ENCODE measurements around the gene NOS3. TPM values are rescaled to one million over a fixed set of nuclear protein-coding genes. Genes with fewer than 3 reads are reported as not detected.

Gene NOS3
- total and polyA plus RNA-seq, 2 of the 13 experiments (the other 11 are each of a cell fraction or from before 2014, with no cell fraction given): 3.7 to 7.5 TPM

GRCh38 chr7:150941351-150942000, 49.3 kb upstream of the NOS3 start:
- 25% methylated on average over 15 of the region's 15 CpGs for WGBS (ENCODE audit: low lambda C conversion rate)
- no peak overlapping the region for H3K4me2 ChIP-seq (ENCODE audit: low read depth, low read length)
- no peaks in the 10 kb centered on the region for H3K9me3 ChIP-seq (ENCODE audit: low read length)
- FAIRE-seq (no peak), ATAC-seq (no peak), DNase-seq (ENCODE audit: low spot score) (no peak)
- H3K27ac ChIP-seq (ENCODE audit: extremely low read length, insufficient read depth, low read length): no peak overlapping the region
- no peaks in the 10 kb centered on the region for H3K79me2 ChIP-seq (ENCODE audit: insufficient read depth, low read length)
- no TSS peak for BruUV-seq (replicated peaks)
- H4K20me1 ChIP-seq (ENCODE audit: insufficient read depth, low read length): no peaks in the 10 kb centered on the region
- H3K4me1 ChIP-seq (ENCODE audit: insufficient read depth, low read length): no peaks in the 10 kb centered on the region
- peaks cover 6 to 63% of the 10 kb centered on the region in 2 experiments; a peak in 4 of 5 replicates for H3K27me3 ChIP-seq (ENCODE audit: control insufficient read depth in 1 of 2, insufficient read depth in 2 of 2, low read length in 2 of 2)
- TF ChIP-seq TRIM24 (CRISPR knock-in tag; IDR thresholded peaks at IDR 0.05): no peak
- no peak for TF ChIP-seq SMC3 (IDR thresholded peaks at IDR 0.05; ENCODE audit: low read length)
- TF ChIP-seq NR1H2 (CRISPR knock-in tag; IDR thresholded peaks at IDR 0.05; ENCODE audit: borderline replicate concordance, low read depth): no peak
- TF ChIP-seq ZNF749 (CRISPR knock-in tag; IDR thresholded peaks at IDR 0.05; ENCODE audit: borderline replicate concordance): no peak
- no peak for TF ChIP-seq RNF2 (conservative IDR thresholded peaks at IDR 0.05; ENCODE audit: low read depth)
- TF ChIP-seq, protein P1, sequence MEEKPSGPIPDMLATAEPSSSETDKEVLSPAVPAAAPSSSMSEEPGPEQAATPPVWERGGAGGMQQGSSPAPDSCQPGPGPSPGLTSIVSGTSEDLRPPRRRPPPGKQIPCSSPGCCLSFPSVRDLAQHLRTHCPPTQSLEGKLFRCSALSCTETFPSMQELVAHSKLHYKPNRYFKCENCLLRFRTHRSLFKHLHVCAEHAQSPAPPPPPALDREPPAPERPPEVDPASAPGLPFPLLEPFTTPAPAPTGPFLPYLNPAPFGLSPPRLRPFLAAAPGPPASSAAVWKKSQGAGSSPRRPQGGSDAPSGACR (CRISPR knock-in tag; IDR thresholded peaks at IDR 0.05): no peak
- no peak for TF ChIP-seq GATA4 (IDR thresholded peaks at IDR 0.05; ENCODE audit: borderline replicate concordance, low read depth)
- TF ChIP-seq IRX3 (CRISPR knock-in tag; IDR thresholded peaks at IDR 0.05; ENCODE audit: borderline replicate concordance, low read depth): no peak
- no peak for TF ChIP-seq ZNF670 (CRISPR knock-in tag; IDR thresholded peaks at IDR 0.05; ENCODE audit: borderline replicate concordance)
- no peak for TF ChIP-seq ZKSCAN8 (CRISPR knock-in tag; IDR thresholded peaks at IDR 0.05; ENCODE audit: borderline replicate concordance)
- no peak for TF ChIP-seq TOPORS (CRISPR knock-in tag; IDR thresholded peaks at IDR 0.05)
- TF ChIP-seq ZNF543 (CRISPR knock-in tag; IDR thresholded peaks at IDR 0.05): no peak
- intact Hi-C loops (cut with micrococcal nuclease; ENCODE audit: unreplicated experiment): no loop called here
- no peak overlapping the region for H3K4me3 ChIP-seq (replicated peaks in 1 of 3; ENCODE audit: insufficient read depth in 1 of 3, low read depth in 2 of 3, low read length in 3 of 3)
- CTCF ChIA-PET (ENCODE audit: low intra/inter-chr PET ratio, low total read pairs): no interaction called here
- POLR2A ChIA-PET: no interaction called here
- in situ Hi-C loops (cut with HindIII; ENCODE audit: extremely low pct_ligation_motif_present, low pct_unique_long_range_greater_than_20kb): no loop called here
- H3K36me3 ChIP-seq (replicated peaks in 1 of 2; ENCODE audit: control insufficient read depth in 1 of 2, insufficient read depth in 2 of 2, low read length in 2 of 2): no peaks in the 10 kb centered on the region
- H2AFZ ChIP-seq (ENCODE audit: low read length): no peak overlapping the region
- no peak overlapping the region for H3K9ac ChIP-seq (ENCODE audit: insufficient read depth, low read depth, low read length)
